OCI-M2 (cell line): ENCODE data around the gene S1PR2.
"Not testable (repeated sequence)": the region's sequence is repeated elsewhere in the genome, so short reads cannot be mapped to it uniquely, and the experiment has no call there.

Experiments
- DNase-seq: peaks from one replicate; lab custom pipeline; 2025; ENCODE audit not compliant: unreplicated experiment; lab: John Stamatoyannopoulos, UW

The S1PR2 gene

DNA sequence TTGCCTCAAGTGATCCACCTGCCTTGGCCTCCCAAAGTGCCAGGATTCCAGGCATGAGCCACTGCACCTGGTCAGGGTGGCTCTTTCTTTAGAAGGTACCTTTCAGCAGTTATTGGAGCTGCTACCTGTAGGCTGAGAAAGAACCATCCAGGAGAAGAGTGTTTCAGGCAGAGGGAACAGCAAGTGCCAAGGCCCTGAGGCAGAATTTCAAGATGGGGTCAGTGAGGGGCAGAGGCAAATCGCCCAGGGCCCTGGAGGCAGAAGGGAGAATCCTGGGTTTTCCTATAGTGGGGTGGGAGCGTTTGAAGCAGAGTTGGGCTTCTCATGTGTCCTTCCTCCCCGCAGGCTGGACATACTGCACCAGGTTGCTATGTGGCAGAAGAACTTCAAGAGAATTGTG is 23.1 kb upstream of the S1PR2 start:
- DNase-seq: no peak

DNA sequence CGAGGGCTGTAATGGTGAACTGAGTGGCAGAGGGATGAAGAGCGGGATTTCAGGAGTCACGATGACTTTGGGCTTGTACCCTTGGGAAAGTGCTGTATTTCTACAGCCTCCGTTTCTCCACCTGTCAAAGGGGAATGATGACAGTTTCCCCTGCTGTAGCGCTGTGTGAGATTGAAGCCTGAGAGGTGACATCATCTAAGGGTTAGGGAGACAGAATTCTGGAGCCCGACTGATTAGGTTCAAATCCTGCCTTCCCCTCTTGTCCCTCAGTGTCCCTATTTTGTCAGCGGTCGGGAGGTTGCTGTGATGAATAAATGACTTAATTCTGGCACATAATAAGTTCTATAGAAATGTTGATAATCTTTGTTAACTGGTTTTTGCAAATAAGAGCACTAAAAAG is 21.6 kb upstream of the S1PR2 start:
- no peak for DNase-seq

DNA sequence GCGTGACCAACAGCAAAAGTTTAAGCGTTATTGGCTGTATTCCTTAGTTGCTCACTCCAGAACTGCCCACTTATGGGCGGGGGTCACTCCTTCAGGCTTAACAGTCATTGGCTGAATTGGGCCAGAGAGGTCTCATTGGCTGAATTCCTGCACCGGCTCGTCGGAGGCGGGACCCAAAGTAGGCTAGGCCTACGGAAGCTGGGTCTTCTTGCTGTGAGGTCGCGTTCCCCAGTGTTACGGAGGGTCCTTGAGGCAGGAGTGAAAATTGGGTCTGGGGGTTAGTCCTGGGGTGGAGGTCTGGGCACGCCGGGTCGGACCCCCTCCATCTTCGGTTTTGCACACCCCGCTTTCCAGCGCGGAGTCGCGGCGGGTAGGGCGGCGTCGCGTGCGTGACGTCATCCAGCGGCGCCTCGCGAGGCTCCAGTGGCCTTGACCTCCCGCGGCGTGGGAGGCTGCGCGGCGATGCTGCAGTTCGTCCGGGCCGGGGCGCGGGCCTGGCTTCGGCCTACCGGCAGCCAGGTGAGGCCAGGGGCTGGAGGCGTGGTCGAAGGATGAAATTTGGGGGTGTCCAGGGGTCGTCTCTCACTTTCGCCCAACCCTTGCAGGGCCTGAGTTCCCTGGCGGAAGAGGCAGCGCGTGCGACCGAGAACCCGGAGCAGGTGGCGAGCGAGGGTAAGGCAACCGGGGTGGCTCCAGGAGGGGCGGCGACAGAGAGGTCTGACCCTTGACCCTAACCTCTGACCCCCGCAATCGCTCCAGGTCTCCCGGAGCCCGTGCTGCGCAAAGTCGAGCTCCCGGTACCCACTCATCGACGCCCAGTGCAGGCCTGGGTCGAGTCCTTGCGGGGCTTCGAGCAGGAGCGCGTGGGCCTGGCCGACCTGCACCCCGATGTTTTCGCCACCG is 20.9 kb upstream of the S1PR2 start, which contains the start of gene MRPL4:
MRPL4 (plus strand) TSS at position 423 of the 903 bp plus-strand sequence; CDS start at position 463, 40 bp downstream.
- peak; percentile 100 for DNase-seq

DNA sequence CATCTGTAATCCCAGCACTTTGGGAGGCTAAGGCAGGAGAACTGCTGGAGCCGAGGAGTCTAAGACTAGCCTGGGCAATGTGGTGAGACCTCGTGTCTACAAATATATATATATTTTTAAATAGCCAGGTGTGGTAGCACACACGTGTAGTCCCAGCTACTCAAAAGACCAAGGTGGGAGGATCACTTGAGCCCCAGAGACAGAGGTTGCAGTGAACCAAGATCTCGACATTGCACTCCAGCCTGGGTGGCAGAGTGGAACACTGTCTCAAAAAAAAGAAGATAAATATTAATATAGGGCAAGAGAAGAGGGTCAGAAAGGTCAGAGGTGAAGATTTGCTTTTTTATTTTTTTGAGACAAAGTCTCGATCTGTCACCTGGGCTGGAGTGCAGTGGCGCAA is 15.4 kb upstream of the S1PR2 start:
- no peak for DNase-seq

DNA sequence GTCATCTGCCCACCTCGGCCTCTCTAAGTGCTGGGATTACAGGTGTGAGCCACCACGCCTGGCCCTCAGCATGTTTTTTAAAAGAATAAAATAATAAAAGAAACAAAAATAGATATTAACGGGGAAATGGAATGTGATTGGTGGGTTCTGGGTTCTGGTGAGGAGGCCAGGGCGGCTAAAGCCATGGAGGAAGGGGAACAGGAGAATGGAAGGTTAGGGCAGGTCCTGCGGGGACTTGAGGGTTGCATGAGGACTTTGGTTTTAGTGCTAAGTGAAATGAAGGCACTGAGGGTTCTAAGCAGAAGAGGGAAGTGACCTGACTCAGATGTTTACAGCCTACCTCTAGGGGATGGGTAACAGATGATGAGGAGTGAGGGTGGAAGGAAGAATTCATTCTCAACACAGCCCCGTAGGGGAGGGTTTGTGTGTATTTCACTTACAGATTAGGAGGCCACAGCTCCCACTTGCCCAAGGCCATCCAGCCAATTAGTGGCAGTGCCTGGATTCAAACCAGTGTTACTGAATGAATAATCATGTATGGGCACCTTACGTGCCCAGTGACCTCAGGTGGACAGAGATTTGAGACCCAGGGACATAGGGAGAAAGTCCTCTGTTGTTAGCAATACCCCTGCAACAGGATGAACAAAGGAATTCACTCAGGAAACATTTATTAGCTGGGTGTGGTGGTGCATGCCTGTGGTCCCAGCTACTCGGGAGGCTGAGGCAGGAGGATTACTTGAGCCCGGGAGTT is 14.2 kb upstream of the S1PR2 start:
- no peak for DNase-seq

DNA sequence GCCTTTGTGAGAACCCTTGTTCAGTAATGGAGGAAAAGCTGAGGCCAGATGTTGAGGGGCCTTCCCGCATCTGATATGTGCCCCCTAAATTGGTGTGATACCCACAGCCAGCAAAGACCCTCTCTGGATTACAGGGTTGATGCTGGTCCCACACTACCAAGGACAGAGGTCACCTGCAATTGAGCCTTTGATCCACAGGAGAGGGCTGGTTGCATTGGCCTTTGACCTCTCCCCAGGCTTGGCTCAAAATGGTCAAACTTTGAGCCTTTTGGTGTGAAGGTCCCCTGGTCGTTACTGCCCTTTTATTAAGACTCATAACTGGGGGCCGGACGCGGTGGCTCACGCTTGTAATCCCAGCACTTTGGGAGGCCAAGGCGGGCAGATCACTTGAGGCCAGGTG is 12.5 kb upstream of the S1PR2 start:
- no peak for DNase-seq

DNA sequence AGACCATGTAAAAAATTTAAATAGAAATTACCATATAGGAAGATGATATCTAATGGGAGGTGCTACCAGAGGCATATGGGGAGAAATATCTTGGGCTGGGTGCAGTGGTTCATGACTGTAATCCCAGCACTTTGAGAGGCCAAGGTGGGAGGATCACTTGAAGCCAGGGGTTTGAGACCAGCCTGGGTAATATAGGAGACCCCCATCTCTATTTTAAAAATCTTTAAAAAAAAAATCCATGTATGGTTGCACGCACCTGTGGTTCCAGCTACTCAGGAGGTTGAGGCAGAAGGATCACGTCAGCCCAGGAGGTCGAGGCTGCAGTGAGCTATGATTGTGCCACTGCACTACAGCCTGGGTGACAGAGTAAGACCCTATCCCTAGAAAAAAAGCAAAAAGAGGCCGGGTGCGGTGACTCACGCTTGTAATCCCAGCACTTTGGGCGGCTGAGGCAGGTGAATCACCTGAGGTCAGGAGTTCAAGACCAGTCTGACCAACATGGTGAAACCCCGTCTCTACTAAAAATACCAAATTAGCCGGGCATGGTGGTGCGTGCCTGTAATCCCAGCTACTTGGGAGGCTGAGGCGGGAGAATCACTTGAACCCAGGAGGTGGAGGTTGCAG is 10.8 kb upstream of the S1PR2 start:
- DNase-seq: not testable (repeated sequence)

DNA sequence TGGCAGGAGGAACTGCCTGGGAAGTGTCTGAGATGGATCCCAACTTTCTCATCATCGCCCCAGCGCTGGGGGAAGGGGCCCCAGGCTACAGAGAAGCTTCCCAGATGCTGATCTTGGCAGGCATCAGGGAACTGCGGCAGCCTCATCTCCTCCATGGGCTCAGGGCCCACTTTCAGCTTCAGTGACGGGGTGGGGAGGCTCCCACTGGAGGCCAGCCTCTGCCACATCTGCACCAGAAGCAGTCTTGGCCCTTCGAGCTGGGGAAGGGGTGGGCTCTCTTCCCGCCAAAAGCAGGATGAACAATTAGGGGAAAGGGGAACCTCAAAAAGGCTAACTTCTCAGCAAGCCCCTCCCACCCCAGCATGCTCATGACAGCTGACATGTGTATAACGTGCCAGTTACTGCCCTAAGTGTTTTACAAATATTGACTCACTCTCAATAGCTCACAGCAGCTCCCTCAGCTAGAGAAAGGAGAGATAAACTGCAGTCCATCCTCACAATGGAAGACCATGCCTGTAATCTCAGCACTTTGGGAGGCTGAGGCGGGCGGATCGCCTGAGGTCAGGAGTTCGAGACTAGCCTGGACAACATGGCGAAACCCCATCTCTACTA is 7.1 kb upstream of the S1PR2 start:
- no peak for DNase-seq

DNA sequence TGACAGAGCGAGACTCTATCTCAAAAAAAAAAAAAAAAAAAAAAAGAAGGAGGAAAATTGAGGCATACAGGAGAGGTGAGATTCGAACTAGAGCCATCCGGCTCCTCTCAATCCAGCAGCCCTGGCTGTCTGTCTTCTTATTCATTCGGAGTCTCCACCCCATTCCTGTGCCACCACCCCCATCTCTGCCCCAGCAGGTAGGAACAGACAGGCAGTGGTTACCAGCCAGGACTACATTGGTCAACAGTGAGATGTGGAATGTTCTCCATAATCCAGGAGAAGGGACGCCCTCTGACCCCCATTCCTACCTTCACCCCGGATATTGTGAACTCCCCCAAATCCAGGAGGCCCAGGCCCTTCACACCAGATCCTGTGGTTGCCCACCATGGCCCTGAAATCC is 6.6 kb upstream of the S1PR2 start:
- DNase-seq: no peak

DNA sequence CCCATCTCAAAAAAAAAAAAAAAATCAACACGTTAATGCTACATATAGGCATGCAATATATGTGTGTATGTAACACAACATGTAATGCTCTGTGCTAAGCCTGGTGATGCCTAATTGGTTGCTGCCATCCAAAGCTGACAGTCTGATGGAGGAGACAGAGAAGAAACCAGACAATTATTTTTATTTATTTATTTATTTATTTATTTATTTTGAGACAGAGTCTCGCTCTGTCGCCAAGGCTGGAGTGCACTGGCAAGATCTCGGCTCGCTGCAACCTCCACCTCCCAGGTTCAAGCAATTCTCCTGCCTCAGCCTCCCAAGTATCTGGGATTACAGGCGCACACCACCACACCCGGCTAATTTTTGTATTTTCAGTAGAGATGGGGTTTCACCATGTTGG is 4.3 kb upstream of the S1PR2 start:
- not testable (repeated sequence) for DNase-seq

DNA sequence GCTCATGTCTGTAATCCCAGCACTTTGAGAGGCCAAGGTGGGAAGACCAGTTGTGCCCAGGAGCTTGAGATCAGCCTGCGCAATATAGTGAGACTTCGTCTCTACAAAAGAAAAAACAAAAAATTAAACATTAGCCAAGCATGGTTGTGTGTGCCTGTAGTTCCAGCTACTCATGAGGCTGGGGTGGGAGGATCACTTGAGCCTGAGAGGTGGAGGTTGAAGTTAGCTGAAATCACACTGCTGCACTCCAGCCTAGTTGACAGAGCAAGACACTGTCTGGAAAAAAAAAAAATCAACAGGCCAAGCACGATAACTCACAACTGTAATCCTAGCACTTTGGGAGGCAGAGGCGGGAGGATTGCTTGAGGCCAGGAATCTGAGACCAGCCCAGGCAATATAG is 3.9 kb upstream of the S1PR2 start:
- no peak for DNase-seq

DNA sequence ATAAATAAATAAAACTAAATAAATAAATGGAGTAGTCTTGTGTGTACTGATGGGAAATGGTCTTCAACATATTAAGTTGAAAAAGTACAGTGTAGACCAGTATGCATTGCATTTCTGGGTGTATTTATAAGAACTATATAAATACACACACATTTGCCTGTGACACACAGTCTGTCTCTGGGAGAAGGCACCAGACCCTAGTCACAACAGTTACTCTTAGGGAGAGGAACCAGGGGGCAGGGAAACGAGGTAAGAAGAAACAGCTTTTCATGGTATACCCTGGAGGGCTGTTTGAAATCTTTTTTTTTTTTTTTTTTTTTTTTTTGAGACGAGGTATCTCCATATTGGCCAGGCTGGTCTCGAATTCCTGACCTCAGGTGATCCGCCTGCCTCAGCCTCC is 2.8 kb upstream of the S1PR2 start:
- DNase-seq: no peak

DNA sequence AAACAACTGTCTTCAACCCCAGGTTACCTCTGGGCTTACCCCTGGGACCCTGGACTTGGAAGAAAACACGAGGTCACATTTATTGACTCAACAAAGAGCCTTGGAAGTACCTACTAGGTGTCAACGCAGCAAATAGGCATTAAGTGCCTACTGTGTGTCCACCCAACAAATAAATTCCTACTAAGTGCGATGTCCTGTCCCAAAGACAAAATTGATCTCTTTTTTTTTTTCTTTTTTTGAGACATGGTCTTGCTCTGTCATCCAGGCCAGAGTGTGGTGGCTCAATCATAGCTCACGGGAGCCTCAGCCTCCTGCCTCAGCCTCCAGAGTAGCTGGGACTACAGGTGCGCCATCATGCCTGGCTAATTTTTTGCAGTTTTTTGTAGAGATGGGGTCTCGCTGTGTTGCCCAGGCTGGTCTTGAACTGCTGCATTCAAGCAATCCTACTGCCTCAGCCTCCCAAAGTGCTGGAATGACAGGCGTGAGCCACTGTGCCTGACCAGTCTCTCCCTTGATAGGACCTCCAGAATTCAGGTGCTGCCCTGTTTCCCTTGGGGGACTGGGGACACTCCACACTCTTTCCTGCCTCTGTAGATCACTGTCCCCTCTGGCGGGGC is 589 bp upstream of the S1PR2 start:
- DNase-seq: no peak

DNA sequence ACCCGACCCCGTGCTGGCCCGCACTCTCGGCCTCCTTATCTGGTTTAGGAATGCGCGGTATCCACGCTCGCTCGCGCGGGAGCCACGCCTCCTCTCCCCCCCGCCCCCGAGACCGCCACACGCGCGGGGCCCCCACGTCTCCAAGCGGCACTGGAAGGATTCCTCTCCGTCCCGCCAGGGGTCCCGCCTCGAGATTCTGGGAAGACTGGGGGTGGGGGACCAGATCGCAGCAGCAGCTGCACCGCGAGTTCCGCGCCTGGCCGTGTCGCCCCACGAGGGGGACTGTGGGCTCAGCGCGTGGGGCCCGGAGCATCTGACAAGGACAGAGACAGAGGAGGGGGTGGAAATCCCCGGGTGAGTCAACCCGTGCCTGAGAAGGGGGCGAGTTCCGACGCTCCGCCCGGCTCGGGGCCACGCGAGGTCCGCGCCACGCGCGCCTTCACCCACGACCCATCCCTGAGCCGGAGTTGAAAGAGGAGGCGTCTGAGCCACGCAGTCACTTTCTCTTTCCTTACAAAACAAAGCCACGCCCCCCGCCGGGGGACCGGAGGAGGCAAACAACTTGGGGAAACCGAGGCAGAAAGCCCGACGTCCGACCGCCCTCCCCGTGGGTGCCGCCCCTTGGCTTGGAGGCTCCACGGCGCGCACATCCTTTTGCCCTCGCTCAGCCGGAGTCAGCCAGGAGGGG is 814 bp downstream of the S1PR2 start:
- DNase-seq: no peak

DNA sequence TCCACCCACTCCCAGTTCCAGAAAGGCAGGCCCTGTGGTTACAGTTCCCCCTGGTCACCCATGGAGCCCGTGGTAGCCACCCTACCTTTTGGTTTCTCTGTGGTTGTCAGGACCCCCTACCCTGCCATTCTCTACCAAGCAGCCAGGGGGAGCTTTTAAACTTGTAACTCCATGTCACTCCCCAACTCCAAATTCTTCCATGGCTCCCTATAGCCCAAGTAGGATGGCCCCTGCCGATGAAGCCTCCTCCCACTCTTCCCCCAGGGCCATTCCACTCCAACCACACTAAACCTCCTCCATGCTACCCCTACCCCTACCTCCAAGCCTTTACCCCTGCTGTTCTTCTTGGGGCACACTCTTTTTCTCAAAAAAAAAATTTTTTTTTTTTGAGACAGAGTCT is 2.2 kb downstream of the S1PR2 start:
- peak; percentile 88 for DNase-seq

DNA sequence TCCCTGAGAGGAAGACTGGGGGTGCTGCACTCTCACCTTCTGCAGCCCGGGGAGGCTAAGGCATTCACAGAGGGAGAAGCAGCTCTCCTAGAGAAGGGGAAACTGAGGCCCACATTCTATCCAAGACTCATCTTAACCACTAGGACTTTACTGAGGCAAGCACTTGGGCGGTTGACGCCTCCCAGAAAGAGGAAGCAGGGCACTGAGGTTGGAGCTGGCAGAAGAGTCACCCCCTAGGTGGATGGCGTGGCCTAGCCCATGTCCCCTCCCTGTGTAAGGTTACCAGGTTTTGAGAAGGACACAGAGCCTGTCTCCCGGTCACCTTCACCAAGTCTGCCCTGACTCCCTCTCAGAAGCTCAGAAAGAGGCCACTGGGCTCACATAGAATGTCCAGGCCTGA is 2.7 kb downstream of the S1PR2 start:
- DNase-seq: no peak

DNA sequence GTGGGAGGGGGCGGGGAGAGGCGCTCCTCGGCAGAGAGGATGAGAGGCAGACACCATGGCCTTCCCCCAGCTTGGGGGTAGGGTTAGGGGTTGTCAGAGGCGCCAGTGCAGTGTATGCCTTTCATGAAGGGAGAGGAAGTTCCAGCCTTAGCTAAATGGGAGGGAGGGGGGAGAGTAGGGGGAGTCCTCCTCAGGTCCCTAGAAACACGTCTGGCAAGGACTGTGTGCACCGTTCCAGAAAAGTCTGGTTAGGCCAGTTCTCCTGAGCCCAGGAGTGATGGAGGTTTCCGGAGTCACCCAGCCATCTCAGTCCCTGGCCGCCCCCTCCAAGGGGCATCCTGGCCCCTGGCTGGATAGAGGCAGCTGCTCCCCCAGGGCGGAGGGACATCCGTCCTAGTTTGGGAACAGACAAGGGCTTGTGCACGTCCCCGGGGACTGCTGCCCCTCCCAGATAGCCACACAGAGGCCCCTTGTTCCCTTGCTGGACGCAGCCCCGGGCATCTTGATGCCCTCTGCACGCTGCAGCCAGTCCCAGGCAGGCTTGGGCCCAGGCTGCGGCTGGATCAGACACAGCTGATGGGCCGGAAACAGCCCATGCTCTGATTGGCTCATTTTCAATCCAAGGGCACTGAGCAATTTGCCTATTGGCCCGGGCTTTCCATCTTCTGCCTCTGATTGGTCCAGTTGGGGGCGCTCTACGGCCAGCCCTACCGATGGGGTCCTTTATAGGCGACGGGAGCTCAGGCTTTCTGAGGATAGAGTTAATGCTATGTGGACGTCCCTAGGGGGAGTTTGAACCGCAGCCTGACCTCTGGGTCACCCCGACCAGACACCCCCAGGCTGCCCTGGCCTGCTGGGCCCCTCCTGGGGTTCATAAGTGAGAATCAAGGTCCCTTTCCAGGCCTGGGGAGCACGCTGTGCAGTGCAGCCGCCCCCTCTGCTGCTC is 3.8 kb downstream of the S1PR2 start:
- DNase-seq: no peak

DNA sequence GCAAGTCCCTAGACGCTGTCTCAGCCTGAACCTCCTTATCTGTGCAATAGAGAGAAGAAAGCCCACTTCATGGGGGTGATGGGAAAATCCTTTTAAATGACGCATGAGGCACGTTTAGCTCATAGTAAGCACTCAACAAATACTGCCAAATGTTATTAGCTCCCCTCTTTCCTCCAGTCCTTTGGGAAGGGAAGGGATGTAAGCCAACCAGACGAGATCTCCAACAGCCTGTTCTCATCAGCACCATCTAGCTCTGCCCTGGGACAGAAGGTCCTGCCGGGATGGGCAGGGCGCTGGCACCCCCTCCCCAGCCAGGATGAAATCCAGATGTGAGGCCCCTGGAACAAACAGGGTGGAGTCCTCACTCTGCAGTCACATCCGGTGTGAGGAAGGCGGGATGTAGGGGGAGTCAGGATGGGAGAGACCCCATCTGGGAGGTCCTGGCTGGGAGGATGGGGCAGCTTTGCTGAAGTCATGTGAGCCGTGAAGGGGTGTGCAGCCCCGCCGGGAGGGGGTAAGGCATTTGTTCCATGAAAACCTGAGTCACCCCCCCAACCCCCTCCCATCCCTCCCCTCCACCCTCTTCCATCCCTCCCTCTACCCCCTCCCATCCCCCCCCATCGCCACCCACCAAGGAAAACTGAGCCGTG is 4.6 kb downstream of the S1PR2 start:
- no peak for DNase-seq

DNA sequence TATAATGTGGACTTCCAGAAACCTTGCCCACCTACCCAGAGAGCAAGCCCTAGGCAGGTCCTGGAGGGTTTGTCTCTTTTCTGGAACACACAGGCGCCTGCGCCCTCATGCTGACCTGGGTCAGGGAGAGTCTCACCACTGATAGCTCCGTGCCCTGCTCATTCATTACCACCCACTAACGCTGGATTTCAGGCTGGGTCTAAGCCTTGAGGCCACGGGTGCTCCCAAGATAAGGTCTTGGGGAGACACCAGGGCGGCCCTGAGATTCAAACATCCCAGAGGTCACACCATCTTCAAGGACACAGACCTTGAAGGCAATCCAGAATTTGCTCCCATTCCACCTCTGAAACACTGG is 5.1 kb downstream of the S1PR2 start:
- no peak for DNase-seq
